Panc1 (cell line): ENCODE results near the gene MAPRE2.

Source experiments
- POLR2AphosphoS5 ChIP-seq: IDR thresholded peaks from 2 replicates; pipeline ENCODE4 v1.6.1; 2012; ENCODE audit warnings: mild to moderate bottlenecking, low read depth, low read length, moderate library complexity
- TCF7L2 ChIP-seq: IDR thresholded peaks from 2 replicates; pipeline ENCODE4 v1.6.1; 2011; ENCODE audit warnings: mild to moderate bottlenecking, low read depth, low read length, inconsistent platforms
- TF ChIP-seq, protein P1 (sequence below): fragments of 450-650 bp; IDR thresholded peaks from 2 replicates; pipeline ENCODE4 v1.5.1; 2017; ENCODE audit warnings: mild to moderate bottlenecking

DNA sequence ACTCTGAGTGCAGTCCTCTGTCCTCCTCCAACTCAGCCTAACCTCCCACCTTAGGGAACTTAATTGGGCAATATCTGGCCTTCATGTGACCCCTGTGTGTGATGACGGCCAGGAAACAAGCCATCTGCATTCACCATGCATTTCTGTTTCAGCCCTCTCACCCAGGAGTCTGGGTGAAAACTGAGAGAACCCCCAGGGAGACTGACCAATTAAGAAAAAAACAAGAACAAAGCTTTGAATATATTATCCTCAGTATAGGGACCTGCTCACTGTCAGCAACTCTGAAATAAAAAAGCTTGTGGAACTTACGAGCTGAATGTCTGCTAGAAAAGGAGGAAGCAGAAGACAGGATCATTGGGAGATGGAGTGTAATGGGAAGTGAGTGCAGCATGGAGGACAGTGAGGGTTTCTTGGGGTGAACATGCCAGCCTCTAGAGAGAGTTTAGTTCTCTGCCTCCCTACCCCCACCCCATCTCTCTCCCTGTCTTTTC lies 9.5 kb downstream of the MAPRE2 start:
- TF ChIP-seq, protein P1, sequence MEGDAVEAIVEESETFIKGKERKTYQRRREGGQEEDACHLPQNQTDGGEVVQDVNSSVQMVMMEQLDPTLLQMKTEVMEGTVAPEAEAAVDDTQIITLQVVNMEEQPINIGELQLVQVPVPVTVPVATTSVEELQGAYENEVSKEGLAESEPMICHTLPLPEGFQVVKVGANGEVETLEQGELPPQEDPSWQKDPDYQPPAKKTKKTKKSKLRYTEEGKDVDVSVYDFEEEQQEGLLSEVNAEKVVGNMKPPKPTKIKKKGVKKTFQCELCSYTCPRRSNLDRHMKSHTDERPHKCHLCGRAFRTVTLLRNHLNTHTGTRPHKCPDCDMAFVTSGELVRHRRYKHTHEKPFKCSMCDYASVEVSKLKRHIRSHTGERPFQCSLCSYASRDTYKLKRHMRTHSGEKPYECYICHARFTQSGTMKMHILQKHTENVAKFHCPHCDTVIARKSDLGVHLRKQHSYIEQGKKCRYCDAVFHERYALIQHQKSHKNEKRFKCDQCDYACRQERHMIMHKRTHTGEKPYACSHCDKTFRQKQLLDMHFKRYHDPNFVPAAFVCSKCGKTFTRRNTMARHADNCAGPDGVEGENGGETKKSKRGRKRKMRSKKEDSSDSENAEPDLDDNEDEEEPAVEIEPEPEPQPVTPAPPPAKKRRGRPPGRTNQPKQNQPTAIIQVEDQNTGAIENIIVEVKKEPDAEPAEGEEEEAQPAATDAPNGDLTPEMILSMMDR: no peak
- TF ChIP-seq POLR2AphosphoS5: no peak
- TF ChIP-seq TCF7L2: no peak
